PFSK-1 (cell line): ENCODE data around the gene GREB1.

Experiments used
- FOXP2 ChIP-seq: optimal IDR thresholded peaks from 2 replicates; pipeline ENCODE3; 2011; ENCODE audit warnings: borderline replicate concordance, control low read depth, inconsistent platforms; ENCODE audit not compliant: insufficient read depth; ENCODE audit errors: extremely low read length, extremely low read depth
- POLR2AphosphoS5 ChIP-seq: IDR thresholded peaks from 2 replicates; pipeline ENCODE4 v1.6.1; 2012; ENCODE audit warnings: low read depth, mild to moderate bottlenecking, control low read depth, low read length, moderate library complexity
- REST ChIP-seq, 2 experiments: IDR thresholded peaks; 2 replicates each; pipeline versions ENCODE4 v1.6.1 to v1.8.0; 2011 to 2012; ENCODE audit warnings: low read depth in 2 of 2, low read length in 2 of 2, control low read depth in 1 of 2, inconsistent platforms in 1 of 2, mild to moderate bottlenecking in 1 of 2, moderate library complexity in 1 of 2; ENCODE audit not compliant: insufficient read depth in 1 of 2
- SIN3A ChIP-seq: IDR thresholded peaks from 2 replicates; pipeline ENCODE4 v1.6.1; 2012; ENCODE audit warnings: mild to moderate bottlenecking, low read length, moderate library complexity, borderline replicate concordance; ENCODE audit not compliant: insufficient read depth
- TAF1 ChIP-seq: IDR thresholded peaks from 2 replicates; pipeline ENCODE4 v1.6.1; 2012; ENCODE audit warnings: low read length, control low read depth, borderline replicate concordance; ENCODE audit not compliant: insufficient read depth

GREB1 gene

GRCh38 chr2:11624893-11625292, 91.0 kb downstream of the GREB1 start:
- no peak for TF ChIP-seq TAF1
- no peak for TF ChIP-seq REST (IDR thresholded peaks at IDR 0.05; ENCODE audit: insufficient read depth in 1 of 2, low read depth in 2 of 2, low read length in 2 of 2)
- no peak for TF ChIP-seq POLR2AphosphoS5
- no peak for TF ChIP-seq SIN3A
- TF ChIP-seq FOXP2 = no peak

- TF ChIP-seq REST (IDR thresholded peaks at IDR 0.05; ENCODE audit: insufficient read depth in 1 of 2, low read depth in 2 of 2, low read length in 2 of 2) = no peak
- no peak for TF ChIP-seq POLR2AphosphoS5
- TF ChIP-seq SIN3A = no peak
- TF ChIP-seq FOXP2 = no peak
- no peak for TF ChIP-seq TAF1
Observed at GRCh38 chr2:11625671-11626070, 91.8 kb downstream of the GREB1 start.

GRCh38 chr2:11628675-11629074, 94.8 kb downstream of the GREB1 start:
- no peak for TF ChIP-seq TAF1
- no peak for TF ChIP-seq FOXP2
- no peak for TF ChIP-seq REST (IDR thresholded peaks at IDR 0.05; ENCODE audit: insufficient read depth in 1 of 2, low read depth in 2 of 2, low read length in 2 of 2)
- TF ChIP-seq POLR2AphosphoS5 = no peak
- TF ChIP-seq SIN3A = no peak

- TF ChIP-seq SIN3A (no peak), POLR2AphosphoS5 (no peak), TAF1 (no peak), FOXP2 (no peak), REST (IDR thresholded peaks at IDR 0.05; ENCODE audit: insufficient read depth in 1 of 2, low read depth in 2 of 2, low read length in 2 of 2) (no peak)
Observed at GRCh38 chr2:11629215-11629614, 95.4 kb downstream of the GREB1 start.

GRCh38 chr2:11629851-11630250, 96.0 kb downstream of the GREB1 start:
- TF ChIP-seq FOXP2 (no peak), REST (IDR thresholded peaks at IDR 0.05; ENCODE audit: insufficient read depth in 1 of 2, low read depth in 2 of 2, low read length in 2 of 2) (no peak), TAF1 (no peak), SIN3A (no peak), POLR2AphosphoS5 (no peak)
